22Rv1 (cell line): ENCODE data around the gene RUFY2.

Source experiments
- CTCF ChIP-seq: fragments of 450-650 bp; IDR thresholded peaks from 2 replicates; pipeline ENCODE4 v1.5.1; 2017; ENCODE audit warnings: mild to moderate bottlenecking
- ZFX ChIP-seq: fragments of 450-650 bp; IDR thresholded peaks from 2 replicates; pipeline ENCODE4 v1.6.1; 2017; ENCODE audit warnings: antibody characterized with exemption, borderline replicate concordance

GRCh38 chr10:68334672-68335467 lies 72.2 kb downstream of the RUFY2 start:
- TF ChIP-seq CTCF (no peak), ZFX (no peak)
